HFFc6 (cell line): Measurements from ENCODE around the gene BAG1. TPM values are rescaled to one million over a fixed set of nuclear protein-coding genes. Genes with fewer than 3 reads are reported as not detected.

Experiments
- DNase-seq: peaks from one replicate; pipeline ENCODE4 v3.0.0-alpha.2; 2018
- H3K27ac Mint-ChIP-seq: 2 replicates; pipeline ENCODE4 v1.8.0; 2020; ENCODE audit warnings: mild to moderate bottlenecking, mixed read lengths
- H3K27me3 Mint-ChIP-seq: 2 replicates; pipeline ENCODE4 v1.8.0; 2021; ENCODE audit warnings: mild to moderate bottlenecking, moderate library complexity, mixed read lengths; ENCODE audit not compliant: insufficient read depth
- H3K36me3 Mint-ChIP-seq: 2 replicates; pipeline ENCODE4 v1.8.0; 2021; ENCODE audit warnings: low read depth, mixed read lengths
- H3K4me1 Mint-ChIP-seq: 2 replicates; pipeline ENCODE4 v1.8.0; 2020; ENCODE audit warnings: low read depth, mixed read lengths
- H3K4me3 Mint-ChIP-seq: 2 replicates; pipeline ENCODE4 v1.8.0; 2020; ENCODE audit warnings: mild to moderate bottlenecking, moderate library complexity, mixed read lengths
- H3K9me3 Mint-ChIP-seq: 2 replicates; pipeline ENCODE4 v1.8.0; 2020; ENCODE audit warnings: mild to moderate bottlenecking, mixed read lengths
- total RNA-seq, 6 experiments: library from RNA; stranded (reverse); fragmentation: NEBNext Ultra II Directional; extraction: Animal tissue kit (Norgen Biotek cat#: 25700); gene quantifications; 2 replicates in 1 of 6; 3 replicates in 5 of 6; pipeline ENCODE4 v1.2.3, GENCODE V29; 2021
- TF ChIP-seq, protein P1 (sequence below): fragments of 200-600 bp; sonication (generic); IDR thresholded peaks from 2 replicates; pipeline ENCODE4 v1.5.0; 2021; ENCODE audit warnings: antibody characterized with exemption, mild to moderate bottlenecking

Gene BAG1
- total RNA-seq, 6 experiments from 2014 or later, result 22.5 to 31.3 (median 27.6) TPM

DNA sequence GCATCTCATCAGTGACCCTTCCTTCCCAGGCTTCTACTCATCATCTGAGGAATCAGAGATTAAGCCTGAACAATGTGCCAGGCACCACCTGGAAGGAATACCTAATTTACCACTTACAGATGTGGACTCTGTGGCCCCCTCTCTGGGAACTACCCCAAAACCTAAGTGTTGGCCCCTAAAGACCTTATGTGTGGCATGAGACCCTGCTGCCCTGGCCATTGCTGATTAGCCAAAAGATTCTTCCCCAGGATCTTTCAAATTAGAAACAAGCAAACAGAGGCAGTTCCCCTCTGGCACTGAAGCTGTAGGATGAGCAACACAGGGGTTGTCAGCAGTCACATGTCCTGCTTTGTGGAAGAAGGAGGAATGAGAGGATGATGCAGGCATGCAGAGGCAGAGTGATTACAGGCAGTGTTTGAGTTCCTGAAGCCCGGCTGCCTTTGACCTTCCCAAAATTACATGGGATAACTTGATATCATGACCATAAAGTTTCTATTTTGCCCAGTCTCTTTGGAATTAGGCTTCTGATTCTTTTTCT, 14.0 kb downstream of the BAG1 start:
- Mint-ChIP-seq H3K27ac (peak overlapping the region; percentile 73), H3K36me3 (peaks cover 18% of the 10 kb centered on the region), H3K27me3 (peaks cover 1% of the 10 kb centered on the region), H3K4me1 (peaks cover 7% of the 10 kb centered on the region), H3K4me3 (no peak overlapping the region), H3K9me3 (no peaks in the 10 kb centered on the region)
- DNase-seq, result peak; percentile 59
- TF ChIP-seq, protein P1, sequence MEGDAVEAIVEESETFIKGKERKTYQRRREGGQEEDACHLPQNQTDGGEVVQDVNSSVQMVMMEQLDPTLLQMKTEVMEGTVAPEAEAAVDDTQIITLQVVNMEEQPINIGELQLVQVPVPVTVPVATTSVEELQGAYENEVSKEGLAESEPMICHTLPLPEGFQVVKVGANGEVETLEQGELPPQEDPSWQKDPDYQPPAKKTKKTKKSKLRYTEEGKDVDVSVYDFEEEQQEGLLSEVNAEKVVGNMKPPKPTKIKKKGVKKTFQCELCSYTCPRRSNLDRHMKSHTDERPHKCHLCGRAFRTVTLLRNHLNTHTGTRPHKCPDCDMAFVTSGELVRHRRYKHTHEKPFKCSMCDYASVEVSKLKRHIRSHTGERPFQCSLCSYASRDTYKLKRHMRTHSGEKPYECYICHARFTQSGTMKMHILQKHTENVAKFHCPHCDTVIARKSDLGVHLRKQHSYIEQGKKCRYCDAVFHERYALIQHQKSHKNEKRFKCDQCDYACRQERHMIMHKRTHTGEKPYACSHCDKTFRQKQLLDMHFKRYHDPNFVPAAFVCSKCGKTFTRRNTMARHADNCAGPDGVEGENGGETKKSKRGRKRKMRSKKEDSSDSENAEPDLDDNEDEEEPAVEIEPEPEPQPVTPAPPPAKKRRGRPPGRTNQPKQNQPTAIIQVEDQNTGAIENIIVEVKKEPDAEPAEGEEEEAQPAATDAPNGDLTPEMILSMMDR, result no peak

DNA sequence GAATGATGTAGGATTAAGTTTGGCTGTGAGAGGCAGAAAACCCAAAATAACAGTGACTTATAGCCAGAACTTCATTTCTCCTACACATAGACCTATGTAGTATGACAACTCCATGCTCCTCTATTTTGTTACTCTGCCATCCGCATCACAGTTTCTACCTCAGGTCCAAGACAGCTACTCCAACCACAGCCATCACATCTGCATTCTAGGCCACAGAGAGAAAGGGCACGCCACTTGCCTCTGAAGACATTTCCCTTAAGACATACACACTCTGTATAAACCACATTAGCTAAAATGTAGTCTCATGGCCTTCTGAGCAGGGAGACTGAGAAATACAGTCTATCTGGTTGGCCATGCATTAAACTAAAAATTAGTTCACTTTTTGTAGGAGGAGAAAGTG, 14.5 kb downstream of the BAG1 start:
- H3K27me3 Mint-ChIP-seq, result peaks cover 1% of the 10 kb centered on the region
- no peak for DNase-seq
- TF ChIP-seq, protein P1, result no peak
- H3K36me3 Mint-ChIP-seq, result peaks cover 17% of the 10 kb centered on the region; the same call in 1 of the 2 replicates
- no peaks in the 10 kb centered on the region for H3K9me3 Mint-ChIP-seq
- peaks cover 7% of the 10 kb centered on the region for H3K4me1 Mint-ChIP-seq
- H3K27ac Mint-ChIP-seq, result peak overlapping the region; percentile 73; the same call in 1 of the 2 replicates
- H3K4me3 Mint-ChIP-seq, result no peak overlapping the region

DNA sequence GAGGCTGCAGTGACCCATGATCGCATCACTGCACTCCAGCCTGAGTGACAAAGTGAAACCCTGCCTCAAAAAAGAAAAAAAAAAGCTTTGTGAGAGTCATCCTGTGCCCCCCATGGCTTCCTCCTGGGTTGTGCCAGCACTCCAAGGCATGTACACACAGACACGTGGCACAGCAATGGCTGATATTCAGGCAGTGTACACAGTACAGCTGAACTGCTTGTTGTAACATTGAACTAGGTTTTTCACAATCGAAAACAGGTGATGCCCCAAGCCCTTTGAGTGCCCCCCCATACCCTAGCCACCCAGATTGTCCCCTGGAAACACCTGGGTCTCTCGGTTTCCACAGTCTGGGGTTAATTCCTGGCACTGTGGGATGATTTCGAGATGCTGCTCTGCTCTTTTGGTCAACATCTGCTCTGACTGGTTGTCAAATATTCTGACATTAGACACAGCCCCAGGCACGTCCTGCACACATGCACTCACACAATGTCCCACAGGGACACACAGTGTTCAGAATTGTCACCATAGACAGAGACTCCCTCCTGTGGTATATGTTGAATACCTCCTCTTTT, 15.3 kb downstream of the BAG1 start:
- no peaks in the 10 kb centered on the region for H3K9me3 Mint-ChIP-seq
- H3K4me1 Mint-ChIP-seq, result peaks cover 7% of the 10 kb centered on the region
- no peak overlapping the region for H3K27ac Mint-ChIP-seq
- TF ChIP-seq, protein P1, result no peak
- no peak for DNase-seq
- peaks cover 1% of the 10 kb centered on the region for H3K27me3 Mint-ChIP-seq
- H3K36me3 Mint-ChIP-seq, result peaks cover 11% of the 10 kb centered on the region; the same call in 1 of the 2 replicates
- no peak overlapping the region for H3K4me3 Mint-ChIP-seq

DNA sequence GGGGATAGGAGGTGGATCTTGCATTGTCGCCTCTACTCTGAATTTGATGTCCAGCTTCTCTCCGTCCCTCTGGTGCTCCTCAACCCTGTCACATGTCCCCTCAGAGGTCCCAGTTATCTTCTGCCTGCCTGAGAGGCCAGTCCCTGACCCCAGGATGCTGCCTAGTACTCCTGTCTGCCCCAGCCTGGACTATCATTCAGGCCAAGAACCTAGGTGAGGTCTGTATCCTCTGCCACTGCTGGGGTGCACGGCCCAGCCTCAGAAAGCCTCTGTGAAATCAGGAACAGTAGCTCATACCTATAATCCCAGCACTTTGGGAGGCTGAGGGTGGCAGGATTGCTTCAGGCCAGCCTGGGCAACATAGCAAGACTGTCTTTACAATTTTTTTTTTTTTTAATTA, 15.9 kb downstream of the BAG1 start:
- TF ChIP-seq, protein P1, result no peak
- Mint-ChIP-seq H3K4me3 (no peak overlapping the region), H3K4me1 (peaks cover 7% of the 10 kb centered on the region), H3K27ac (no peak overlapping the region), H3K9me3 (no peaks in the 10 kb centered on the region), H3K36me3 (peaks cover 11% of the 10 kb centered on the region; the same call in 1 of the 2 replicates), H3K27me3 (peaks cover 1% of the 10 kb centered on the region)
- DNase-seq, result no peak

DNA sequence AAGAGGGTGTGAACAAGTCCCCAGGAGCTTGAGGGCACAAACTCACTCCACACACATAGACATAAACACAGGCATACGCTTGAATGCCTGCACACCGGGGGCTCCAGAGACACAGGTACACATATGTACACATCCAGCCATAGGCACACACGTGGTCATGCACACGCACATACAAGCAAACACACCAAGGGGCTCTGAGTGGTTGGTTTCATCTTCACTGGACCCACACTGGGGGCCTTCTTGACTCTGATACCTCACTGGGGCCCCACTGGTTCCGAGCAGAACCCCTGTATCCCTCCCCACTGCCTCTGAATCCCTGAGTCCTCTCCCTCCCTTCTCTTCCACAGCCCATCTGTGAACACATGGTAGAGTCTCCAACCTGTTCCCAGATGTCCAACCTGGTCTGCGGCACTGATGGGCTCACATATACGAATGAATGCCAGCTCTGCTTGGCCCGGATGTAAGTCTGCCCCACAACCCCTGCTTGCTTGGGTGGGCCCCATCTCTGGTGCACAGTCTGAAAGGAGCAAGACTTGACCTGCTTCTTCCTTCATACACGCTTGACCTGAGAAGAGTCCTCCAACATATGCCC, 18.1 kb downstream of the BAG1 start:
- no peak for DNase-seq
- TF ChIP-seq, protein P1, result no peak
- Mint-ChIP-seq H3K27ac (no peak overlapping the region), H3K4me1 (peaks cover 7% of the 10 kb centered on the region), H3K36me3 (peaks cover 3% of the 10 kb centered on the region; the same call in 1 of the 2 replicates), H3K9me3 (no peaks in the 10 kb centered on the region), H3K27me3 (peaks cover 3% of the 10 kb centered on the region; the same call in 1 of the 2 replicates), H3K4me3 (no peak overlapping the region)
